Neural cell (in vitro differentiated cells): ENCODE results near the gene CARMIL1. TPM values are rescaled to one million over a fixed set of nuclear protein-coding genes. Genes with fewer than 3 reads are reported as not detected.
A peak's percentile ranks its signal among the peaks of the same experiment; 100 is the strongest.

Experiments
- H2AFZ ChIP-seq: fragments of 200-600, 300-800 bp; sonication (generic), shearing (Covaris generic); 2 replicates; pipeline ENCODE4 v1.6.0; 2014; ENCODE audit warnings: low read depth, mild to moderate bottlenecking, antibody characterized with exemption, low read length, moderate library complexity
- H3F3A ChIP-seq: fragments of 200-600 bp; shearing (Covaris generic); 2 replicates; pipeline ENCODE4 v1.6.1; 2016; ENCODE audit warnings: mild to moderate bottlenecking, moderate library complexity, mixed read lengths, antibody characterized with exemption, low read length; ENCODE audit not compliant: insufficient read depth, poor library complexity, severe bottlenecking
- H3K27ac ChIP-seq: fragments of 200-600, 300-800 bp; sonication (generic), shearing (Covaris generic); 2 replicates; pipeline ENCODE4 v1.5.1; 2014; ENCODE audit warnings: mild to moderate bottlenecking, low read length, moderate library complexity
- H3K27me3 ChIP-seq: fragments of 300-800, 200-600 bp; sonication (generic), shearing (Covaris generic); 2 replicates; pipeline ENCODE4 v1.6.0; 2014; ENCODE audit warnings: mild to moderate bottlenecking, low read depth, low read length, moderate library complexity; ENCODE audit not compliant: insufficient read depth
- H3K36me3 ChIP-seq: fragments of 300-800, 200-600 bp; sonication (generic), shearing (Covaris generic); 2 replicates; pipeline ENCODE4 v1.5.1; 2014; ENCODE audit warnings: mild to moderate bottlenecking, antibody characterized with exemption, low read length, moderate library complexity; ENCODE audit not compliant: insufficient read depth
- H3K4me2 ChIP-seq: fragments of 300-800, 200-600 bp; sonication (generic), shearing (Covaris generic); 2 replicates; pipeline ENCODE4 v1.6.0; 2014; ENCODE audit warnings: mild to moderate bottlenecking, low read length
- H3K4me3 ChIP-seq: fragments of 300-800, 200-600 bp; sonication (generic), shearing (Covaris generic); 2 replicates; pipeline ENCODE4 v1.5.1; 2014; ENCODE audit warnings: mild to moderate bottlenecking, low read length, moderate library complexity
- H3K79me2 ChIP-seq: fragments of 200-600 bp; shearing (Covaris generic); replicated peaks from 2 replicates; pipeline ENCODE4 v1.6.0; 2014; ENCODE audit warnings: mild to moderate bottlenecking, low read length, moderate library complexity; ENCODE audit not compliant: insufficient read depth
- H3K9ac ChIP-seq: fragments of 300-800, 200-600 bp; sonication (generic), shearing (Covaris generic); 2 replicates; pipeline ENCODE4 v1.6.1; 2016; ENCODE audit warnings: mild to moderate bottlenecking, low read length, mixed read lengths
- H3K9me2 ChIP-seq: fragments of 200-600 bp; shearing (Covaris generic); 2 replicates; pipeline ENCODE4 v1.6.1; 2016; ENCODE audit warnings: mild to moderate bottlenecking, low read length, mixed read lengths; ENCODE audit not compliant: insufficient read depth
- H3K9me3 ChIP-seq: fragments of 200-600, 300-800 bp; sonication (generic), shearing (Covaris generic); 2 replicates; pipeline ENCODE4 v1.6.1; 2016; ENCODE audit warnings: mild to moderate bottlenecking, mixed run types, low read length, moderate library complexity, mixed read lengths
- H4K20me1 ChIP-seq: fragments of 200-600 bp; shearing (Covaris generic); 2 replicates; pipeline ENCODE4 v1.6.1; 2016; ENCODE audit warnings: mild to moderate bottlenecking, mixed run types; ENCODE audit not compliant: insufficient read depth
- CTCF ChIP-seq: fragments of 450-650 bp; IDR thresholded peaks from 2 replicates; pipeline ENCODE4 v1.5.1; 2014; ENCODE audit warnings: antibody characterized with exemption, mild to moderate bottlenecking, moderate library complexity; ENCODE audit not compliant: poor library complexity, severe bottlenecking
- EP300 ChIP-seq: fragments of 450-650 bp; conservative IDR thresholded peaks from 2 replicates; pipeline ENCODE4 v1.6.1; 2014; ENCODE audit warnings: antibody characterized with exemption, mild to moderate bottlenecking, moderate library complexity; ENCODE audit not compliant: poor library complexity, severe bottlenecking
- EZH2 ChIP-seq: fragments of 200-600, 300-800 bp; shearing (Covaris generic), sonication (generic); IDR thresholded peaks from 2 replicates; pipeline ENCODE4 v1.6.1; 2014; ENCODE audit warnings: antibody characterized with exemption, low read length, borderline replicate concordance, mild to moderate bottlenecking; ENCODE audit not compliant: insufficient read depth, poor library complexity, severe bottlenecking
- MXI1 ChIP-seq: fragments of 450-650 bp; conservative IDR thresholded peaks from 2 replicates; pipeline ENCODE4 v1.6.1; 2014; ENCODE audit warnings: antibody characterized with exemption, mild to moderate bottlenecking; ENCODE audit not compliant: poor library complexity, severe bottlenecking
- POLR2AphosphoS5 ChIP-seq: IDR thresholded peaks from 2 replicates; pipeline ENCODE4 v1.6.1; 2012
- RAD21 ChIP-seq: fragments of 450-650 bp; conservative IDR thresholded peaks from 2 replicates; pipeline ENCODE4 v1.6.1; 2014; ENCODE audit warnings: antibody characterized with exemption, mild to moderate bottlenecking, moderate library complexity
- REST ChIP-seq: IDR thresholded peaks from 2 replicates; pipeline ENCODE4 v1.6.1; 2012; ENCODE audit warnings: borderline replicate concordance
- SMC3 ChIP-seq: fragments of 450-650 bp; conservative IDR thresholded peaks from 2 replicates; pipeline ENCODE4 v1.6.1; 2014; ENCODE audit warnings: antibody characterized with exemption, mild to moderate bottlenecking, moderate library complexity; ENCODE audit not compliant: poor library complexity
- TAF1 ChIP-seq: IDR thresholded peaks from 2 replicates; pipeline ENCODE4 v1.6.1; 2012; ENCODE audit warnings: low read depth
- polyA plus RNA-seq: library from polyadenylated mRNA; depleted of rRNA; stranded (reverse); fragments of >200 nt; gene quantifications from 2 replicates; pipeline ENCODE4 v1.2.3, GENCODE V29; 2014

Gene CARMIL1
- polyA plus RNA-seq, 1 donor from 2014 or later = 5.3 TPM

- Histone ChIP-seq H3K9me2 (no peaks in the 10 kb centered on the region), H3K4me2 (no peak overlapping the region)
Observed at GRCh38 chr6:25655723-25656122, 376.5 kb downstream of the CARMIL1 start.

GRCh38 chr6:25659633-25660368, 380.6 kb downstream of the CARMIL1 start:
- H3K36me3 ChIP-seq = no peaks in the 10 kb centered on the region
- H3K27me3 ChIP-seq = no peaks in the 10 kb centered on the region
- no peaks in the 10 kb centered on the region for H3K9me3 ChIP-seq
- H2AFZ ChIP-seq = no peak overlapping the region
- H3K4me3 ChIP-seq = no peak overlapping the region
- H3K27ac ChIP-seq = no peak overlapping the region
- TF ChIP-seq CTCF (no peak), REST (no peak), EZH2 (no peak), SMC3 (no peak), POLR2AphosphoS5 (no peak)
- H3K9me2 ChIP-seq = no peaks in the 10 kb centered on the region
- H3K79me2 ChIP-seq = no peaks in the 10 kb centered on the region
- H3K9ac ChIP-seq = no peak overlapping the region
- H3K4me2 ChIP-seq = no peak overlapping the region
- H3F3A ChIP-seq = no peaks in the 10 kb centered on the region
- no peaks in the 10 kb centered on the region for H4K20me1 ChIP-seq

More at GRCh38 chr6:25655723-25656122, 376.5 kb downstream of the CARMIL1 start:
- no peaks in the 10 kb centered on the region for H3F3A ChIP-seq
- H3K9ac ChIP-seq = no peak overlapping the region
- no peak overlapping the region for H2AFZ ChIP-seq
- TF ChIP-seq MXI1 (no peak), SMC3 (no peak), POLR2AphosphoS5 (no peak), REST (no peak), TAF1 (no peak), CTCF (no peak), RAD21 (no peak), EZH2 (no peak), EP300 (no peak)
- no peaks in the 10 kb centered on the region for H3K9me3 ChIP-seq
- no peaks in the 10 kb centered on the region for H3K79me2 ChIP-seq
- no peaks in the 10 kb centered on the region for H4K20me1 ChIP-seq
- peak overlapping the region; percentile 26 for H3K27ac ChIP-seq
- no peak overlapping the region for H3K4me3 ChIP-seq
- H3K36me3 ChIP-seq = no peaks in the 10 kb centered on the region
- peaks cover 25% of the 10 kb centered on the region for H3K27me3 ChIP-seq
